ENCODE results near the gene EGFR.

DNA sequence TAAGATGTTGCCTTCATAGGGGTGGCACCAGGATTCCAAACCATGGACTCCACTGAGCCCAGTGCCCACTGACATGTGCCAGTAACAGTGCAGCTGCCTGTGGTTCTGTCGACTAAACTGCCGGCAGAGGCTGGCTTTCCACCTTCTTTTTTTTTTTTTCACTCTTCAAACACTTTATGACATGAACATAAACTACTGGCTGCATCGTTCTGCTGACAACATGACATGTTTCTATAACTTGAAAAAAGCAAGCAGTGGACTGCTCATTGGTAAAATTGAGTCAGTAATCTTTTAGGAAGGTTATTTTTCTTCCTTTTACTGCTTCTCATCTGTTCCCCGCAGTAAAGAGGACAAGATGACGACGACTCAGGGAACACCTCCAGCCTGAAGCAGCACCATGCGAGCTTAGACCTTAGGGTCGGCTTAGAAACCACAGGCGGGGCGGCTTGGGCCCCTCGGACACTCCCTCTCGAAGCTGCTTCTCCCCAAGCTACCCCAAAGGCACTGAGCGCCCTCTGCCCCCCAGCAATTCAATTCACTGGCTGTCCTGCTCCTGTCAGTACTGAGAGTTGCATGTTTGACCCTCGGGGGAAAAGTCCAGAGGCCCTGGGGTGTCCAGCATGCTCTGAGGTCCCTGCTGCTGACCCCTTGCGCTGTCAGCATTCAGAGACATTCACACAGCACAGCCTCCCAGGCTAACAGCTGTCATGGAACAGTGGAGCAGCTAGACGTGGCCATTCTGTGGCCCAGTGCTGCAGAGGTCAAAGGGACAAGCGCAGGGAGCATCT, 112.5 kb downstream of the EGFR start:
- TF ChIP-seq, protein P1, sequence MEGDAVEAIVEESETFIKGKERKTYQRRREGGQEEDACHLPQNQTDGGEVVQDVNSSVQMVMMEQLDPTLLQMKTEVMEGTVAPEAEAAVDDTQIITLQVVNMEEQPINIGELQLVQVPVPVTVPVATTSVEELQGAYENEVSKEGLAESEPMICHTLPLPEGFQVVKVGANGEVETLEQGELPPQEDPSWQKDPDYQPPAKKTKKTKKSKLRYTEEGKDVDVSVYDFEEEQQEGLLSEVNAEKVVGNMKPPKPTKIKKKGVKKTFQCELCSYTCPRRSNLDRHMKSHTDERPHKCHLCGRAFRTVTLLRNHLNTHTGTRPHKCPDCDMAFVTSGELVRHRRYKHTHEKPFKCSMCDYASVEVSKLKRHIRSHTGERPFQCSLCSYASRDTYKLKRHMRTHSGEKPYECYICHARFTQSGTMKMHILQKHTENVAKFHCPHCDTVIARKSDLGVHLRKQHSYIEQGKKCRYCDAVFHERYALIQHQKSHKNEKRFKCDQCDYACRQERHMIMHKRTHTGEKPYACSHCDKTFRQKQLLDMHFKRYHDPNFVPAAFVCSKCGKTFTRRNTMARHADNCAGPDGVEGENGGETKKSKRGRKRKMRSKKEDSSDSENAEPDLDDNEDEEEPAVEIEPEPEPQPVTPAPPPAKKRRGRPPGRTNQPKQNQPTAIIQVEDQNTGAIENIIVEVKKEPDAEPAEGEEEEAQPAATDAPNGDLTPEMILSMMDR (conservative IDR thresholded peaks at IDR 0.05 in 1 of 2, IDR thresholded peaks at IDR 0.05 in 1 of 2; ENCODE audit: low read depth in 1 of 2, low read length in 2 of 2): no peak
- no peak for TF ChIP-seq EZH2 (IDR thresholded peaks at IDR 0.05; ENCODE audit: low read length, missing control alignments)

Data from fibroblast of lung (primary cell).